ENCODE data around the gene TTC6. TPM values are rescaled to one million over a fixed set of nuclear protein-coding genes. Genes with fewer than 3 reads are reported as not detected.

Gene TTC6
- total RNA-seq, result not detected in 2 replicates

GRCh38 chr14:37594971-37595808 lies at the start of gene TTC6, which contains the start of gene FOXA1:
Gene TTC6 (plus strand): TSS chr14:37595629. CDS start chr14:37622065, 26,436 bp downstream.
Gene FOXA1 (minus strand): TSS chr14:37595249. CDS start chr14:37594972, 277 bp downstream.

Other genes starting within 250 kb of the TTC6 start
- not detected in 2 replicates for gene FOXA1, start 380 bp upstream of the TTC6 start, total RNA-seq

Measured in cardiac atrium fibroblast (primary cell).